Cardiac fibroblast (primary cell): ENCODE data around the gene ERVMER34-1.

ENCODE experiments used
- DNase-seq, 2 donors: peaks; one replicate each; pipeline versions ENCODE4 v3.0.0 to v3.0.0-alpha.2; 2010; ENCODE audit warnings: low read depth in 2 of 2
- H3K4me3 ChIP-seq, 2 donors: replicated peaks in 1 of 2; 1 replicate in 1 of 2; 2 replicates in 1 of 2; pipeline ENCODE4 v1.5.1; 2011; ENCODE audit warnings: low read depth in 2 of 2, low read length in 2 of 2, mild to moderate bottlenecking in 2 of 2, moderate library complexity in 1 of 2
- TF ChIP-seq, protein P1 (sequence below): IDR thresholded peaks from one replicate; pipeline ENCODE4 v1.5.1; 2011; ENCODE audit warnings: low read depth, mild to moderate bottlenecking, low read length, inconsistent platforms

Gene ERVMER34-1

DNA sequence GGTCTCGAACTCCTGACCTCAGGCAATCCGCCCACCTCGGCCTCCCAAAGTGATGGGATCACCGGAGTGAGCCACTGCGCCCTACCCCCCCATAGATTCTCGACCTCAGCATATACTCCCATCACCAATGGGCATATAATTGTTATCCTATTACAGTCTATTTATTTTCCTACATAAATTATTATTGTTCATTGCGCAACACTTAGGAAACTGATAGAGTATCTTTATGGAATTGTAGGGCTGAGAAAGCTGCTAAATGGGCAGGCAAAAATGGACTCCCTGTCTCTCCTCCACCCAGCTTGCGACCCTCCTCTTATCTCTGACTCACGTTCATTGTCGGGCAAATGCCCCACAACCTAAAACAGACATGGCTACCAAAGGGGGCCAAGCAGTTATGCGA lies 1.0 kb downstream of the ERVMER34-1 start:
- no peak for DNase-seq
- TF ChIP-seq, protein P1, sequence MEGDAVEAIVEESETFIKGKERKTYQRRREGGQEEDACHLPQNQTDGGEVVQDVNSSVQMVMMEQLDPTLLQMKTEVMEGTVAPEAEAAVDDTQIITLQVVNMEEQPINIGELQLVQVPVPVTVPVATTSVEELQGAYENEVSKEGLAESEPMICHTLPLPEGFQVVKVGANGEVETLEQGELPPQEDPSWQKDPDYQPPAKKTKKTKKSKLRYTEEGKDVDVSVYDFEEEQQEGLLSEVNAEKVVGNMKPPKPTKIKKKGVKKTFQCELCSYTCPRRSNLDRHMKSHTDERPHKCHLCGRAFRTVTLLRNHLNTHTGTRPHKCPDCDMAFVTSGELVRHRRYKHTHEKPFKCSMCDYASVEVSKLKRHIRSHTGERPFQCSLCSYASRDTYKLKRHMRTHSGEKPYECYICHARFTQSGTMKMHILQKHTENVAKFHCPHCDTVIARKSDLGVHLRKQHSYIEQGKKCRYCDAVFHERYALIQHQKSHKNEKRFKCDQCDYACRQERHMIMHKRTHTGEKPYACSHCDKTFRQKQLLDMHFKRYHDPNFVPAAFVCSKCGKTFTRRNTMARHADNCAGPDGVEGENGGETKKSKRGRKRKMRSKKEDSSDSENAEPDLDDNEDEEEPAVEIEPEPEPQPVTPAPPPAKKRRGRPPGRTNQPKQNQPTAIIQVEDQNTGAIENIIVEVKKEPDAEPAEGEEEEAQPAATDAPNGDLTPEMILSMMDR: no peak
- no peak overlapping the region for H3K4me3 ChIP-seq

DNA sequence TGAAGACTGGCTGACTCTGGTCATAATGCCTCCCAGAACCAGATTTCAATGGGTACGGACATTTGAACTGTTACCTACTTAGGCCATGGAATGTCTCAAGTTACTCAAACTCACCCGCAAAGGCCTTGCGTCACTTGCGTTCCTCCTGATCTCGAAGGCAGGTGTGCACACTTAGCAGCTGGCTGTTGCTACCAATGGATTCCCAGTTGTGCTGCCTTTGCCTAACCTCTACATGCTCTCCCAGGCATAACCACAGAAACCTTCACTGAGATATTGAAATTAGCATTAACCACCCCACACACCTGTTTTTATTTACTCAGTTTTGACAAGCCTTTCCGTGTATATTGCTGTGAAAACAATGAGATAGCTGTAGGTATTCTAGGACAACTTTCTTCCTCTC lies 2.8 kb downstream of the ERVMER34-1 start:
- TF ChIP-seq, protein P1: no peak

DNA sequence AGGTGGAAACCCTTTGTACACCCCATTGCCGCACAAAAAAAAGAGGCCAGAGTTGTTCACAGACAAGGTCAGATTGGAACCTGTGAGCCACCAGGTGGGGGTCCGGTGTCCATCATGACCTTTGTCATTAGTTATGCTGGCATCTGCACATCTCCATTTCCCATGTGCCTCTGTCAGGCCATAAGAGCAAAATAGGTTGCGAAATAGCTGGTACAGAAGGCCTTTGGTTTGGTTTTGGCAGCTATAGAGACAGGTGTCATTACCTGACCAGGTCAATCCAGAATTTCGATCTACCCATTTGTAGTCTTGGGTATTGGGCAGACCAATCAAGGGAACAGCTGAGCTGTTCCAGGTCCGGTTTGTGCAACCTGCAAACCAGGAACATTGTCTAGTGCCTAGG lies 6.6 kb downstream of the ERVMER34-1 start:
- TF ChIP-seq, protein P1: no peak
- H3K4me3 ChIP-seq: no peak overlapping the region
- DNase-seq: no peak

More for the DNA sequence above, 2.8 kb downstream of the ERVMER34-1 start:
- no peak for DNase-seq
- H3K4me3 ChIP-seq: no peak overlapping the region

DNA sequence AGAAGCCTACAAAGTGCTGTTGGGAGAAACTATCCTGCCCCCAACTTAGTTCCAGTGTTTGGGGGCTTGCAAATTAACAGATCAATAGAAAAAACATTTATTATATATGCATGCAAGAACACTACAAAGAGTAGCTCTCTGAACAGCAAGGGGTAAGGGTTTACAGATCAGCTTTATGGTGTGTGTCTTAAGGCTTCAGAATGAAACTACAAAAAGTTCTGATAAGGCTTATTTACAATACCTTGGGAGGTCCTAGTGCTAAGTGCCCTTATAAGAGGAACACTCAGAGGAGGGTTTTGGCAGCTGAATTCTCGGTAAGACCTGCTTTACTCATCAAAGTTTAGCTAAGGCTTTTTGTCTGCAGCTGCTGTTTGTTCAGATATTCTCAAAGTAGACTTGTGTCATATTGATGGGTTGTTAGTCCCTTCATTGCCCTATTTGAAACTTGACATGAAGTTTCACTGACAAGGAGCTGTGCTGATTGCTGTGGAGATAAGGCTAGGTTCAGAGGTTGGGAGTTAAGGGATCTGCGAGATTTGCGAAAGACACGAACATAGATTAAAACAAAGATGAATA lies 7.7 kb downstream of the ERVMER34-1 start:
- no peak overlapping the region for H3K4me3 ChIP-seq
- TF ChIP-seq, protein P1: no peak
- no peak for DNase-seq

DNA sequence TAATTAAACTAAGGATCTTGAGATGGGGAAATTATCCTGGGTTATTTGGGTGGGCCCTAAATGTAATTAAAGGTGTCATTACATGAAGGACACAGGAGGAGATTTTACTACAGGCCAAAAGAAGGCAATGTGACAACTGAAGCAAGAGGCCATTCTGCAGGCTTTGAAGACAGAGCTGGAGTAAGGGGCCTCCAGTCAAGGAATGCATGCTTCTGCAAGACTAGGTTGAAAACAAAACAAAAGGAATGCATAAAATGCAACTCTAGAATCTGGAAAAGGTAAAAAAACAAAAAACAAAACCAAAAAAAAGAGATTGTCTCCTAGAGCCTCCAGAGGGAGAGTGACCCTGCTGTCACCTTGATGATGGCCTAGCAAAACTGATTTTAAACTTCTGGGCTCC lies 21.6 kb downstream of the ERVMER34-1 start:
- no peak overlapping the region for H3K4me3 ChIP-seq
- TF ChIP-seq, protein P1: no peak
- no peak for DNase-seq

DNA sequence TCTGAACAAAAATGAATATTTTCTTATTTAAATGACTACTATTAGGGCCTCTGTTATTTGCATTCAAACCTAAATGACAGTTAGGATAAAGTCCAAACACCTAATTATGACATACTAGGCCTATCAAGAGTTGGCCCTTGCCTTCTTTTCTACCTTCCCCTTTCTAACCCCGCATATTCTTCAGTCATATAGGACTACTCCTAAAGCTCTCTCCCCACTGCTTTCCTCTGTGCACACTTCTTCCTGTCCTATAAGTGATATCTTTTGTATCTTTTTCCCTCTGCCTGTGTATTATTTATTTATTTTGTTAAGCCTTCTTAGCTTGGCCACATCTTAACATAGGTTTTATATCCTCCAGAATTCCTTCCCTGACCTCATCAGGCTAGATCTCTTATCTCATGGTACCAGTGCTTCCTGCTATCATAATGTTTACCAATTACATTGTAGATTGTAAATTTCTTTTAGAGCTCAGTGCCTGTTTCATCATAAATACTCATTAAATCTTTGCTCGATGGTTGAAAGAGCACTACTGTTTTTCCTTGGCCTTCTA lies 22.5 kb downstream of the ERVMER34-1 start:
- TF ChIP-seq, protein P1: no peak

More for the DNA sequence above, 22.5 kb downstream of the ERVMER34-1 start:
- no peak overlapping the region for H3K4me3 ChIP-seq
- DNase-seq: no peak
